22Rv1 (cell line): ENCODE data around the gene KIFC3.

ENCODE experiments used
- ZFX ChIP-seq: fragments of 450-650 bp; IDR thresholded peaks from 2 replicates; pipeline ENCODE4 v1.6.1; 2017; ENCODE audit warnings: antibody characterized with exemption, borderline replicate concordance
- TF ChIP-seq, protein P1 (sequence below): fragments of 450-650 bp; IDR thresholded peaks from 2 replicates; pipeline ENCODE4 v1.5.1; 2017; ENCODE audit warnings: mild to moderate bottlenecking

DNA sequence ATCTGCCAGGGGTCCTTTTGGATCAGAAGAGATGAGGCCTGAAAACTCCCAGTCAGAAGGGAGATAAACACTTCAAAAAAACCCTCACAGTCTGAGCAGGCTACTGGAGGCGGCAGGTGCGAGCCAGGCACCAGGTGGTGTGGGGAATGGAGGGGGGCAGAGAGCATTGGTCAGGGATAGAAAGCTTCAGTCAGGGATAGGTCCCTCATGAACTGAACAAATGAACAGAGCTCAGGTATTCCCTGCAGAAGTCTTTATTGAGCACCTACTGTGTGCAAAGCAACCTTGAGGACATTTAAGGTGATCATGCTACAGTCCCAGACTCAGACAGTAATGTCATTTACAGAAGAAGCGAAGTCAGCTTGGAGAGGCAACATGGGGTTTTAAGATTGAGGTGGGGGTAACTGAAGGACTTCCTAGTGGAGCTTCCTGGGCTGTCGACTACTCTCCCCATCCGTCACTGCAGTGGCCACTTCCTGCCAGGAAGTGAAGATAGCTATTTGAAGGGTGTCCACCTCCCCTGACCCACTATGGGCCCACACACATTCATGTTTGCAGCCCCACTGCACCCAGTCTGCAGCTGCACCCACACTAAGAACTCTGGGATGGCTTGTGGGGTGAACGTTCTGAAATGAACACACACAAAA lies 3.2 kb downstream of the KIFC3 start:
- TF ChIP-seq, protein P1, sequence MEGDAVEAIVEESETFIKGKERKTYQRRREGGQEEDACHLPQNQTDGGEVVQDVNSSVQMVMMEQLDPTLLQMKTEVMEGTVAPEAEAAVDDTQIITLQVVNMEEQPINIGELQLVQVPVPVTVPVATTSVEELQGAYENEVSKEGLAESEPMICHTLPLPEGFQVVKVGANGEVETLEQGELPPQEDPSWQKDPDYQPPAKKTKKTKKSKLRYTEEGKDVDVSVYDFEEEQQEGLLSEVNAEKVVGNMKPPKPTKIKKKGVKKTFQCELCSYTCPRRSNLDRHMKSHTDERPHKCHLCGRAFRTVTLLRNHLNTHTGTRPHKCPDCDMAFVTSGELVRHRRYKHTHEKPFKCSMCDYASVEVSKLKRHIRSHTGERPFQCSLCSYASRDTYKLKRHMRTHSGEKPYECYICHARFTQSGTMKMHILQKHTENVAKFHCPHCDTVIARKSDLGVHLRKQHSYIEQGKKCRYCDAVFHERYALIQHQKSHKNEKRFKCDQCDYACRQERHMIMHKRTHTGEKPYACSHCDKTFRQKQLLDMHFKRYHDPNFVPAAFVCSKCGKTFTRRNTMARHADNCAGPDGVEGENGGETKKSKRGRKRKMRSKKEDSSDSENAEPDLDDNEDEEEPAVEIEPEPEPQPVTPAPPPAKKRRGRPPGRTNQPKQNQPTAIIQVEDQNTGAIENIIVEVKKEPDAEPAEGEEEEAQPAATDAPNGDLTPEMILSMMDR: no peak
- TF ChIP-seq ZFX: no peak
